WTC11 (cell line): ENCODE results near the gene ADCY3. TPM values are rescaled to one million over a fixed set of nuclear protein-coding genes. Genes with fewer than 3 reads are reported as not detected.

Source experiments
- ATAC-seq: fragments of 200-7000 bp; cut with Tn5 transposase; 2 replicates; pipeline ENCODE4 v1.10.0; 2021; ENCODE audit warnings: mild to moderate bottlenecking, moderate library complexity
- CTCF ChIA-PET: fragments of 300-600 bp; sonication (Branson Sonifier 250); formaldehyde crosslinking; loops from one replicate; lab custom pipeline; 2021; ENCODE audit warnings: antibody characterized with exemption; lab: Charles Lee
- POLR2A ChIA-PET: fragments of 350-600 bp; sonication (Branson Sonifier 250); formaldehyde crosslinking; loops from one replicate; lab custom pipeline; 2021; ENCODE audit warnings: antibody characterized with exemption; lab: Charles Lee
- DNase-seq: peaks from one replicate; pipeline ENCODE4 v3.0.0; 2021; ENCODE audit warnings: low spot score
- H3K27ac Mint-ChIP-seq: 2 replicates; pipeline ENCODE4 v1.8.0; 2021; ENCODE audit warnings: mixed read lengths
- H3K27me3 Mint-ChIP-seq: 2 replicates; pipeline ENCODE4 v1.8.0; 2021; ENCODE audit warnings: low read depth, mild to moderate bottlenecking, moderate library complexity, mixed read lengths
- H3K36me3 Mint-ChIP-seq: 2 replicates; pipeline ENCODE4 v1.8.0; 2021; ENCODE audit warnings: mixed read lengths
- H3K4me1 Mint-ChIP-seq: 2 replicates; pipeline ENCODE4 v1.8.0; 2022; ENCODE audit warnings: mixed read lengths
- H3K4me3 Mint-ChIP-seq: 2 replicates; pipeline ENCODE4 v1.8.0; 2021; ENCODE audit warnings: mild to moderate bottlenecking, moderate library complexity, mixed read lengths
- H3K9me3 Mint-ChIP-seq: 2 replicates; pipeline ENCODE4 v1.8.0; 2021; ENCODE audit warnings: mixed read lengths
- ARID4B ChIP-seq: sonication (generic); formaldehyde crosslinking; IDR thresholded peaks from 2 replicates; pipeline ENCODE4 v1.8.0; 2023; ENCODE audit warnings: missing genetic modification reagents, mild to moderate bottlenecking, borderline replicate concordance
- ATF2 ChIP-seq: sonication (generic); formaldehyde crosslinking; IDR thresholded peaks from 2 replicates; pipeline ENCODE4 v1.8.1; 2022; ENCODE audit warnings: low read depth, missing genetic modification reagents, borderline replicate concordance
- CBFB ChIP-seq: sonication (generic); formaldehyde crosslinking; IDR thresholded peaks from 2 replicates; pipeline ENCODE4 v1.8.1; 2022; ENCODE audit warnings: mild to moderate bottlenecking, low read depth, missing genetic modification reagents
- CREB1 ChIP-seq: sonication (generic); formaldehyde crosslinking; IDR thresholded peaks from 2 replicates; pipeline ENCODE4 v1.8.0; 2023; ENCODE audit warnings: mild to moderate bottlenecking, missing genetic modification reagents
- E2F1 ChIP-seq: sonication (generic); formaldehyde crosslinking; IDR thresholded peaks from 2 replicates; pipeline ENCODE4 v1.8.0; 2022; ENCODE audit warnings: mild to moderate bottlenecking, missing genetic modification reagents
- ESRRA ChIP-seq: sonication (generic); formaldehyde crosslinking; IDR thresholded peaks from 2 replicates; pipeline ENCODE4 v1.8.1; 2022; ENCODE audit warnings: mild to moderate bottlenecking, missing genetic modification reagents, borderline replicate concordance
- FOXP1 ChIP-seq: sonication (generic); formaldehyde crosslinking; IDR thresholded peaks from 2 replicates; pipeline ENCODE4 v1.8.0; 2022; ENCODE audit warnings: missing genetic modification reagents, mild to moderate bottlenecking, moderate library complexity, borderline replicate concordance
- GABPB1 ChIP-seq: sonication (generic); formaldehyde crosslinking; IDR thresholded peaks from 2 replicates; pipeline ENCODE4 v1.8.1; 2023; ENCODE audit warnings: mild to moderate bottlenecking, missing genetic modification reagents
- HMGA2 ChIP-seq: fragments of 250-450 bp; sonication (Bioruptor Pico); IDR thresholded peaks from 2 replicates; pipeline ENCODE4 v1.4.0; 2021; ENCODE audit warnings: mild to moderate bottlenecking, moderate library complexity
- JUN ChIP-seq: sonication (generic); formaldehyde crosslinking; IDR thresholded peaks from 2 replicates; pipeline ENCODE4 v1.8.0; 2023; ENCODE audit warnings: mild to moderate bottlenecking, missing genetic modification reagents
- MYBL2 ChIP-seq: sonication (generic); formaldehyde crosslinking; IDR thresholded peaks from 2 replicates; pipeline ENCODE4 v1.8.1; 2023; ENCODE audit warnings: mild to moderate bottlenecking, moderate library complexity, missing genetic modification reagents
- TEAD1 ChIP-seq: sonication (generic); formaldehyde crosslinking; IDR thresholded peaks from 2 replicates; pipeline ENCODE4 v1.8.0; 2022; ENCODE audit warnings: mild to moderate bottlenecking, missing genetic modification reagents
- USF1 ChIP-seq: sonication (generic); formaldehyde crosslinking; IDR thresholded peaks from 2 replicates; pipeline ENCODE4 v1.8.0; 2022; ENCODE audit warnings: mild to moderate bottlenecking, missing genetic modification reagents
- USF2 ChIP-seq: sonication (generic); formaldehyde crosslinking; IDR thresholded peaks from 2 replicates; pipeline ENCODE4 v1.8.1; 2023; ENCODE audit warnings: mild to moderate bottlenecking, missing genetic modification reagents, moderate library complexity
- ZBTB43 ChIP-seq: sonication (generic); formaldehyde crosslinking; IDR thresholded peaks from 2 replicates; pipeline ENCODE4 v1.8.1; 2023; ENCODE audit warnings: mild to moderate bottlenecking, missing genetic modification reagents
- ZNF219 ChIP-seq: sonication (generic); formaldehyde crosslinking; IDR thresholded peaks from 2 replicates; pipeline ENCODE4 v1.8.0; 2023; ENCODE audit warnings: missing genetic modification reagents, mild to moderate bottlenecking, borderline replicate concordance
- ZNF416 ChIP-seq: fragments of 250-450 bp; sonication (Bioruptor Pico); IDR thresholded peaks from 2 replicates; pipeline ENCODE4 v1.9.0; 2021; ENCODE audit warnings: mild to moderate bottlenecking, inconsistent platforms
- ZNF425 ChIP-seq: fragments of 250-450 bp; sonication (Bioruptor Pico); conservative IDR thresholded peaks from 2 replicates; pipeline ENCODE4 v1.9.0; 2021; ENCODE audit warnings: mild to moderate bottlenecking
- total RNA-seq: library from RNA; stranded (reverse); gene quantifications from 3 replicates; pipeline ENCODE4 v1.2.3, GENCODE V29; 2021

ADCY3 gene
- total RNA-seq, 1 experiment from 2014 or later = 37.1 TPM

- TF ChIP-seq USF1 (CRISPR knock-in tag) = no peak
- no peak for TF ChIP-seq MYBL2
- TF ChIP-seq HMGA2 (CRISPR knock-in tag) = no peak
- no peak for TF ChIP-seq ESRRA
- no peak for TF ChIP-seq CBFB (CRISPR knock-in tag)
- TF ChIP-seq ATF2 (CRISPR knock-in tag) = no peak
- TF ChIP-seq ARID4B = no peak
Observed at GRCh38 chr2:24832073-24832461, 88.0 kb downstream of the ADCY3 start (continued).

GRCh38 chr2:24831221-24832072, 88.6 kb downstream of the ADCY3 start:
- no peak for ATAC-seq
- no peaks in the 10 kb centered on the region; the same call in 1 of the 2 replicates for H3K27me3 Mint-ChIP-seq
- no peak overlapping the region for H3K27ac Mint-ChIP-seq
- ChIA-PET POLR2A (no interaction called here), CTCF (interaction anchor here (0.8 to 2.5 kb wide), 8 partner anchors 9 to 421 kb away, joined by 3 to 10 read pairs (median 4); no protein-coding TSS in a partner anchor)
- H3K4me3 Mint-ChIP-seq = no peak overlapping the region
- H3K4me1 Mint-ChIP-seq = peaks cover 30% of the 10 kb centered on the region
- H3K9me3 Mint-ChIP-seq = no peaks in the 10 kb centered on the region
- peak; percentile 4 for DNase-seq
- peaks cover 26% of the 10 kb centered on the region for H3K36me3 Mint-ChIP-seq
- TF ChIP-seq E2F1 (CRISPR knock-in tag) (no peak), ZNF416 (CRISPR knock-in tag) (no peak), HMGA2 (CRISPR knock-in tag) (no peak), GABPB1 (no peak), ZNF219 (CRISPR knock-in tag) (no peak), ZNF425 (CRISPR knock-in tag) (no peak), TEAD1 (no peak), JUN (CRISPR knock-in tag) (no peak), CREB1 (CRISPR knock-in tag) (no peak), ZBTB43 (no peak), USF2 (CRISPR knock-in tag) (no peak), FOXP1 (CRISPR knock-in tag) (no peak)
